Measurements from ENCODE around the gene BTBD16. TPM values are rescaled to one million over a fixed set of nuclear protein-coding genes. Genes with fewer than 3 reads are reported as not detected.

BTBD16 gene
- total RNA-seq, 1 experiment from 2014 or later: not detected

- DNase-seq (ENCODE audit: low read depth): no peak
These were observed 72.2 kb downstream of the BTBD16 start for GRCh38 chr10:122343135-122343800.

GRCh38 chr10:122343936-122344335, 72.8 kb downstream of the BTBD16 start:
- DNase-seq (ENCODE audit: low read depth): peak; percentile 35

GRCh38 chr10:122344741-122345258, 73.7 kb downstream of the BTBD16 start:
- peak; percentile 86 for DNase-seq (ENCODE audit: low read depth)

- no peak for DNase-seq (ENCODE audit: low read depth)
These were observed 75.3 kb downstream of the BTBD16 start for GRCh38 chr10:122346326-122346950.

GRCh38 chr10:122347170-122347841, 76.2 kb downstream of the BTBD16 start:
- no peak for DNase-seq (ENCODE audit: low read depth)

- peak; percentile 53 for DNase-seq (ENCODE audit: low read depth)
These were observed 77.4 kb downstream of the BTBD16 start for GRCh38 chr10:122348512-122348911.

GRCh38 chr10:122348935-122349361, 77.9 kb downstream of the BTBD16 start:
- no peak for DNase-seq (ENCODE audit: low read depth)

GRCh38 chr10:122349758-122350369, 78.8 kb downstream of the BTBD16 start:
- DNase-seq (ENCODE audit: low read depth): no peak

GRCh38 chr10:122350893-122351292, 79.8 kb downstream of the BTBD16 start:
- DNase-seq (ENCODE audit: low read depth): no peak

- no peak for DNase-seq (ENCODE audit: low read depth)
These were observed 81.9 kb downstream of the BTBD16 start for GRCh38 chr10:122352817-122353525.

GRCh38 chr10:122354383-122354782, 83.3 kb downstream of the BTBD16 start:
- DNase-seq (ENCODE audit: low read depth): no peak

- DNase-seq (ENCODE audit: low read depth): no peak
These were observed 86.6 kb downstream of the BTBD16 start for GRCh38 chr10:122357685-122358084.

- DNase-seq (ENCODE audit: low read depth): no peak
These were observed 88.5 kb downstream of the BTBD16 start for GRCh38 chr10:122359621-122360020.

GRCh38 chr10:122361046-122361445, 90.0 kb downstream of the BTBD16 start:
- no peak for DNase-seq (ENCODE audit: low read depth)

GRCh38 chr10:122362031-122362592, 91.0 kb downstream of the BTBD16 start:
- DNase-seq (ENCODE audit: low read depth): no peak

GRCh38 chr10:122362621-122363020, 91.5 kb downstream of the BTBD16 start:
- peak; percentile 74 for DNase-seq (ENCODE audit: low read depth)

GRCh38 chr10:122363311-122363710, 92.2 kb downstream of the BTBD16 start:
- DNase-seq (ENCODE audit: low read depth): peak; percentile 15

- no peak for DNase-seq (ENCODE audit: low read depth)
These were observed 92.8 kb downstream of the BTBD16 start for GRCh38 chr10:122363722-122364463.

GRCh38 chr10:122368502-122369254, 97.6 kb downstream of the BTBD16 start:
- no peak for DNase-seq (ENCODE audit: low read depth)

- DNase-seq (ENCODE audit: low read depth): no peak
These were observed 102.0 kb downstream of the BTBD16 start for GRCh38 chr10:122373108-122373507.
